A549 treated with GW870086 at 1 μM for 4 hours (cell line): Measurements from ENCODE around the gene OSGEP. TPM values are rescaled to one million over a fixed set of nuclear protein-coding genes. Genes with fewer than 3 reads are reported as not detected.

Source experiments
- total RNA-seq: library from RNA; stranded (reverse); fragments of 200-300 nt; extraction: Qiagen RNA extraction; gene quantifications from 5 replicates; pipeline ENCODE4 v1.2.3, GENCODE V29; 2022; ENCODE audit warnings: low read depth

Gene OSGEP
- total RNA-seq: 23.8 to 28.4 TPM (median 25.2 TPM) in 5 replicates

DNA sequence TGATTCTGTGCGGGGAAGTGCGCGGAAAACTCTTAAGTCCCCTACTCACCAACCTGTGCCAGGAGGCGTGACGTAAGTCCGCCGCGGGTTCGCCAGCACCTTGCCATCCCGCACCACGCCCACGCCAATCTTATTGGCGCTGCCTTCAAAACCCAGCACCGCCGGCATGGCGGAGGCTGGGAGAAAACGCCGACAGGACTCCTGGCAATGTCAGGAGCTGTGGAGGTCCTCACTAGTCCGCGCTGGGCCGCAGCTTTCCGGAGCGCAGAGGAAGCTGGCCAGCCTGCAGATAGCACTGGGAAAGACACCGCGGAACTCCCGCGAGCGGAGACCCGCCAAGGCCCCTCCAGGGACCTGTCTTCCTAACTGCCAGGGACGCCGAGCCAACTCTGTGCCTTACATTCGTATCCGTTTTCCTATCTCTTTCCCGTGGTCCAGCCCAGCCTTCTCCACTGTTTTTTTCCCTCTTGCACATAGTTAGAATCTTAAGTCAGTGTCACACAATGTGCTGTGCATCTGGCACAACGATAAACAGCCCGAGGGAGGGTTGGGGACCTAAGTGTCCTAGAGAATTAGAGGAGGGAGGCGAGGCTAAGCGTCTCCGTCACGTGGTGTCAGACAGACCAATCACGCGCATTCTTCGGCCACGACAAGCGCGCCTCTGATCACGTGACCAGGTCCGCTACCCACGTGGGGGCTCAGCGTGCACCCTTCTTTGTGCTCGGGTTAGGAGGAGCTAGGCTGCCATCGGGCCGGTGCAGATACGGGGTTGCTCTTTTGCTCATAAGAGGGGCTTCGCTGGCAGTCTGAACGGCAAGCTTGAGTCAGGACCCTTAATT, at the start of gene OSGEP, which contains the start of gene APEX1:
TSS of gene OSGEP (minus strand) at position 297 of the 839 bp plus-strand sequence. CDS start at position 168, 129 bp downstream.
TSS of gene APEX1 (plus strand) at position 711 of the 839 bp plus-strand sequence. CDS start 420 bp downstream, outside the sequence.

DNA sequence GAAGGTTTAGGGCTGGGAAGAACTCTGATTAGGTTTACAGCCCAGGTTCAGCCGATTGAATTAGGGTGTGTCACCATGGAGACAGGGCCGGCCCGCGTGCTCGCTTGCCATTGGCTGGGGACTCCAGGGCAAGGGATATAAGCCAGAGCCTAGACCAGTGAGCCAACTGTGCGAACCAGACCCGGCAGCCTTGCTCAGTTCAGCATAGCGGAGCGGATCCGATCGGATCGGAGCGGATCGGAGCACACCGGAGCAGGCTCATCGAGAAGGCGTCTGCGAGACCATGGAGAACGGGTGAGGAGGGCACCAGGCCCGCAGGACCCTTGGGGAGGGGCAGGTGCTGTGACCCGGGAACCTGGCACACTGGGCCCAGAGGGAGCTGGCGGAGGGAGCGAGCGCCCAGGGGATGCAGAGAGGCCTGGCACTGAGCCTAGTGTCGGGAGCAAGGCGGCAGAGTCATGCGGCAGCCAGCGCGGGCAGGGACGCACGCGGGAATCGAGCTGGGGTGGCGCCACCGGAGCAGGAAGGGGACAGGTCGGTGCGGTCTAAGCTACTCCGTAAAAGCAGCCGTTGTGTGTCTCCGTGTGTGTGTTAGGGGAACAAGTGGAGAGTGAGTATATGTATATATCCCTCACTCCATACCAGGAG, 14.8 kb upstream of the OSGEP start, which contains the start of gene PNP:
TSS of gene PNP (plus strand) at position 165 of the 648 bp plus-strand sequence. CDS start at position 284, 119 bp downstream.

DNA sequence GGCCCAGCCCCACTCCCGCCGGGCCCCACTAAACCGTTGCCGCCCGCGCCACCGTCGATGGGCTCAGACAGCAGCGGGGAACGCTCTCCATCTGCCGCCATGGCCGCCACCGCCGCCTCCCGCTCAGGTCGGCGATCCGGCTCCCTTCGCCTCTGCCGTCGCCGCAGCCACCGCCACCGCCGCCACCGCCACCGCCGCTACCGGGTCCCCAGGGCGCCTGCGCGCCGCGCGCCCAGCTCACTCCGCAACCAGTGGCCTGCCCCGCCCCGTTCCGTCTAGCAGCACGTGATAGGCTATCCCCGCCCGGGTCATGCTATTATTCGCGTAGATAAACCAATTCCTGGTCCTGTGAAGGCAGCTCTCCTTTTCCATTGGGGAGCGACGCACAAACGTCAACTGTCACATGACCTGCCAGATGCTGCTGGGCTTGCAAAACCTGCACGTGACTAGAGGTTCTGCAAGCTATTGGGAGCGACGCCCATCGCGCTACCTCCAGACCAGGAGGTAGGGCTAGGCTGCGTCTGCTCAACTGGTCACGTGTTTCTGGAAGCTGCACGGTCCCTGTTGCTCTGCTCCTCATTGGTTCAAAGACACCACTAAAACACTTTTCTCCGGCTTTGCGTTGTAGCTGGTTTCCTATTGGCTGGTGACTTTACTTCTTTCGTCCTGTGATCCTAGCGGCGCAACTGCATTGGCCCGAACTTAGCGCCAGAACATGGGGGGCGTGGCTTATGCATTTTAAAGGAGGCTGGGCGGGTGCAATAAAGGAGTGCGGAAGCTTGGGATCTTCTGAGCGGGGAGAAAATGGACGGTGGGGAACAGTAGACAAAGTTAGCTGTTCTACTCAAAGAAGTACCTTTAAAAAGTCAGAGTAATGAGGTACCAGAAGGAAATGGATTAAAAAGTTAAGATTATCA, 6.9 kb upstream of the OSGEP start, which contains the start of gene PIP4P1:
TSS of gene PIP4P1 (minus strand) at position 210 of the 917 bp plus-strand sequence. CDS start at position 101, 109 bp downstream.

DNA sequence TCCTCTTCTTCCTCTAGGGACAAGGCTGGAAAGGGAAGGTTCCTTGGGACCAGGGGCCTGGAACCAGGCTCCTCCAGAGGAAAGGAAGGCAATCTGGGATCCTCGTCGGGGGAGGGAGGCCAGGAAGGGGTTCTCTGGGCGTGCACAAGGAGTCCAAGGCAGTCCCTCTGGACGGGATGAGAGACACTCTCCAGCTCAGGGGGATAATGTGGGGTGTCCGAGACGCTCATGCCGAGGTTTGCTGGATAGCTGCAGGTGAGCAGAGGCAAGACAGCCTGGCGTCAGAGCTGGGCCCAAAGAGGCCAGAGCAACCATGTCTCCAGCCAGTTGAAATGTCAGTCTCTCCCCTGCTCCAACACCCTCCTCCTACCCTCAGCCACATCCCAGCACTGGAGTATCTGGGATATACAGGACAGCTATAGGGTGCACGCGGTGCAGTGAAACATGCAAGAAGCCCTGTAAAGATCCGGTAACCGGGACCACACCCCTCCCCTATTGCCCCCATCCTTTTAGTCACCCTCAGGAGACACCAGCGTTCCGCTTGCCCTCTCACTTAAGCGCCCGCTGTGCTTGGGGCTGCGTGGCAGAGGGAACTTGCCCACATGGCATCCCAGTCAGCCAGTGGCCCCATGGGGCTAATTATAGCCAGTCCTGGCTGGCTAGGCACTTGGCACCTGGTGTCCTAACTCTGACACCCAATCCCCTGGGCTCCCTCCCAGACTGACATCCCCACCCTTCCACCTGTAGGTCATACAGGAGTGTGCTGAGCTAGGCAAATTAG, 18.8 kb downstream of the OSGEP start, which contains the start of gene KLHL33:
TSS of gene KLHL33 (minus strand) at position 585 of the 781 bp plus-strand sequence. CDS start at position 230, 355 bp downstream.

DNA sequence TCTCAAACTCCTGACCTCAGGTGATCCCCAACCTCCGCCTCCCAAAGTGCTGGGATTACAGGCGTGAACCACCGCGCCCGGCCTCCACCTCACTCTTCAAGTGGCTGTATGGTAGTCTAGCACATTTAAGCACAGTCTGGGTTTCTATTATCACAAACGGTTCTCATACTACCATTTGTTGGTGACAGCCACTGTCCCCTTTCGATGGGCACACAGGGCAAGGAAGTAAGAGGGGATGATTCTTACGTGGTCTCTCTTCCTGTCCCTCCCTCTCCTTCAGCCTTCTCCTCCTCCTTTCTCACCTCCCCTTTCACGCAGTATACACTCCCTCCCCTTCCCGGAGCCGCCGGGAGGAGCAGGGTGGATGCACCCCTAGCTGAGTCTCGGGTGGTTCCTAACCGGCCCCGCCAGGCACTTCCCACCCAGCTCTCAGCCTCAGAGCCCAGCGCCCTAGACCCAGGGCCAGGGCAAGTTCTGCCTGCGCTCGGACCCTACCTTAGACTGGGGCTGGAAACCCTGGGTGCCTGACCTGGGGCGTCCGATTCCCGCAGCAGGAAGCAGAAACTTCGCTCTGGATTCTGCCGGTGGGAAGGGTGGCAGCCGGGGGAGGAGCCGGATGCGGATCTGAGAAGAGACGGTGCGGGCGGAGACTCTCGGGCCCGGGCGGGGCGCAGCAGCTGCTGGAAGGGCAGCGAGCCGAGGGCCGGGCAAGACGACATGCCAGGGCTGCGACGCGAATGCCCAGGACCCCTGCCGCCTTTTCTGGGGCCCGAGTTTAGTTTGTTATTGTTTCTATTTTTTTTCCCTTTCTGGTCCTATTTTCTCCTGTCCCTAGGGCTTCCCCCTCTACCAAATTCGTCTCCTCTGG, 41.5 kb downstream of the OSGEP start, which contains the start of gene TEP1:
TSS of gene TEP1 (minus strand) at position 626 of the 868 bp plus-strand sequence. CDS start 5,062 bp downstream, outside the sequence.

Other genes with a start within 250 kb of the OSGEP start
- not detected in 5 replicates for gene OR11H6, start 231.1 kb downstream of the OSGEP start, total RNA-seq
- gene OR11H7, start 225.8 kb downstream of the OSGEP start, total RNA-seq: not detected in 5 replicates
- not detected in 5 replicates for gene OR11H4, start 215.5 kb downstream of the OSGEP start, total RNA-seq
- gene TTC5, start 148.9 kb downstream of the OSGEP start, total RNA-seq: 15.0 to 26.9 TPM (median 20.1 TPM) in 5 replicates
- 37.5 to 48.0 TPM (median 40.6 TPM) in 5 replicates for gene CCNB1IP1, start 121.5 kb downstream of the OSGEP start, total RNA-seq
- 17.2 to 23.2 TPM (median 19.6 TPM) in 5 replicates for gene PARP2, start 111.2 kb downstream of the OSGEP start, total RNA-seq
- gene TEP1, start 41.3 kb downstream of the OSGEP start, total RNA-seq: 8.3 to 10.6 TPM (median 9.2 TPM) in 5 replicates
- gene KLHL33, start 18.6 kb downstream of the OSGEP start, total RNA-seq: not detected in 5 replicates
- gene APEX1, start 414 bp upstream of the OSGEP start, total RNA-seq: 248 to 258 TPM (median 252 TPM) in 5 replicates
- gene PIP4P1, start 6.6 kb upstream of the OSGEP start, total RNA-seq: 28.5 to 38.8 TPM (median 31.7 TPM) in 5 replicates
- gene PNP, start 14.6 kb upstream of the OSGEP start, total RNA-seq: 156 to 183 TPM (median 162 TPM) in 5 replicates
- gene RNASE10, start 50.7 kb upstream of the OSGEP start, total RNA-seq: 0.11 to 0.42 TPM (median 0.20 TPM) in 4 of 5 replicates, not detected in the other
- gene RNASE9, start 106.2 kb upstream of the OSGEP start, total RNA-seq: not detected in 5 replicates
- not detected in 5 replicates for gene RNASE11, start 133.2 kb upstream of the OSGEP start, total RNA-seq
- gene RNASE12, start 136.6 kb upstream of the OSGEP start, total RNA-seq: not detected in 5 replicates
- not detected in 5 replicates for gene OR6S1, start 186.9 kb upstream of the OSGEP start, total RNA-seq
- gene RNASE4, start 229.7 kb upstream of the OSGEP start, total RNA-seq: 5.6 to 10.0 TPM (median 7.3 TPM) in 5 replicates
- gene ANG, start 234.0 kb upstream of the OSGEP start, total RNA-seq: 8.0 to 12.4 TPM (median 10.5 TPM) in 5 replicates